GM18526 (cell line): ENCODE results near the gene WNT1.
A peak's percentile ranks its signal among the peaks of the same experiment; 100 is the strongest.

Experiments
- POLR2A ChIP-seq: IDR thresholded peaks from 3 replicates; pipeline ENCODE4 v1.6.1; 2011; ENCODE audit not compliant: insufficient read length; ENCODE audit errors: extremely low read depth

WNT1 gene

DNA sequence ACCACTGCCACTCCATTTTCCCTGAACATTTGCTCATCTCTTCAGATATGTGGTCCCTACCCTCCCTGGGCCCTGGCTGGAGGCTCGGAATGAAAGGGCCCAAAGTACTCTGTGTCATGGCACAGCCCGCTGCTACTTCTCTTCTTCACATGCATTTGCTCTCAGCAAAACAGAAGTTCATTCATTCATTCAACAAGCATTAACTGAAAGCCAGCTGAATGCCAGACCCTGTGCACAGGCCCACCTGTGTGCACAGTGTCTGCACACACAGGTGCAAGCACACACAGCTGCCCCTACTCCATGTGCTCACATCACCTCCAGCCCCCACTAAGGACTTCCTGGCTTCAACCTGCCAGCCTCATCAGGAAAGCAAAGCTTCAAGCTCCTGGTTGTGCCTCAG is 7.8 kb downstream of the WNT1 start:
- no peak for TF ChIP-seq POLR2A

GRCh38 chr12:48986720-48987291 is 8.7 kb downstream of the WNT1 start:
- no peak for TF ChIP-seq POLR2A

DNA sequence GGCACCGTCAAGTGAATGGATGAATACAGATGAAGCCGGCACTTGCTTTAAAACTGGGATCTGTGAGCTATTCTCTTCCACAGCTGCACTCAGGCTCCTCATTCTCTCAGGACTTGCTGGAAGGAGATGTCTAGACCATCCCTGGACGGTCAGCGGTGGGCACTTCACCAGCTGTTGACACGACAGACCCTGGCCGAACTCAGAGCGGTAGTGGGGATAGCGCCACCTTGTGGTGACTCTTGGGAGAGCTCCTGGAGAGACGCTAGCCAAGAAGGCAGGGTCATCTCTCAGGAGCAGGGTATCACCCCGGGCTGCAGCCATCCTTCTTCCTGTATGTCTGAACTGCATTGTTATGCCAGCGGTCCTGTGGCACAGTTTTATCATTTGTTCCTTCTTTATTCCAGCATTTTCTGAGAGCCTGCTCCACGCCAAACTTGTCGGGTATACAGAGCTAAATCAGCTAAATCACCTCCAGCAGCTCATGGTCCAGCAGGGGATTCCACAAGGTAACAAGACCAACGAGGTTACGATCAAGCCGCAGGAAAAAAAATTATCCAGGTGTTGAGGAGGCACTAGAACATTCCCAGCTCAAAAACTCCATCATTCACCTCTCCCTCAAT is 10.0 kb downstream of the WNT1 start:
- TF ChIP-seq POLR2A: no peak

GRCh38 chr12:48990552-48990951 is 12.4 kb downstream of the WNT1 start:
- TF ChIP-seq POLR2A: no peak

- no peak for TF ChIP-seq POLR2A
These were observed 13.3 kb downstream of the WNT1 start for GRCh38 chr12:48991247-48992050.

DNA sequence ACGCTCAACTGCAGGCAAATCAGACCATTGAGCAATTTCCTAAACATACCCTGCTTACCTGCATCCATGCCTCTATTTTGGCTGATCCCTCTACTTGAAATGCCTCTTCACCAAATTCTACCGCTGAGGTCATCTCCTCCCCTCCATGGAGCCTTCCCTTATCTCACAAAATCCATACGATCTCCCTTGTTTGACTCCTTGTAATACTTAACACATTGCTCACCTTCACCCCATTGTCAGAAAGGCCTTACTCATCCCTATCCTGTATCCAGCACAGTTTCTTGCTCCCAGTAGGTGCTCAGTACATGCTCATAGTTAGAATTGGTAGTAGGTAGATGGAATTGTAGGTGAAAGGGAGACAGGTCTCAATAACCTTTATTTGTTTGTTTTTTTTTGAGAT is 15.7 kb downstream of the WNT1 start:
- no peak for TF ChIP-seq POLR2A

DNA sequence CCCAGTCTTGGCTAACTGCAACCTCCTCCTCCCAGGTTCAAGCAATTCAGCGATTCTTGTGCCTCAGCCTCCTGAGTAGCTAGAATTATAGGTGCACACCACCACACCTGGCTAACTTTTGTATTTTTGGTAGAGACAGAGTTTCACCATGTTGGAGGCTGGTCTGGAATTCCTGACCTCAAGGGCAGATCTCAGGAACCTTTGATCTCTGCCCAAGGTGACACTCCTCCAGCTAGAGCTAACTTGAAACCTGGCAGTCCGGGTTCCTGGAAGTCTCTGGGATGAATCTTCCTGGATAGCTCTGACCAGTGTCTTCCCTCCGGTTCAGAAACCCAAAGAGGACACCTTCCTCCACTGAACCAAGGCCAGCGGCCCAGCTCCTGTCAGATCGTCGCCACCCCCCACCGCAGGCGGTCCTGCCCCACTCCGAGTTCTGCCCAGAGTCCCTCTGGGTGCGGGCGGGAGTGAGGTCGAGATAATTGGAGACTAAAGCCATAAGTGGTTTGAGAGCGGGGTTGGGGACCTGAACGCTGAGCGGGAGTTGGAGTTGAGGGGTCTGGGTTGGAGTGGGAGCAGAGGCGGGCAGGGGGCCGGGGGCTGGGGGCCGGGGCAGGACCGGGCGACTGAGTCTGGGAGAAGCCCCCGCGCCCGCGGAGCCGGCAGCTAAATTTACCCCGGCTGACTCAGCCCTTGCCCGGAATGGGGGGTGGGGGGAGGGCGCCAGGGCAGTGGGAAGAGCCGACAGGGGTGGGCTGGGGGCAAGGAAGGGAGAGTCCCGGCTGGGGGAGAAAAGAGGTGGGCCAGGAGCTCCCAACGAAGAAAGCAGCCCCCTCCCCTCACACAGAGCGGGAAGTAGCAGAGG is 16.3 kb downstream of the WNT1 start:
- TF ChIP-seq POLR2A: no peak

- no peak for TF ChIP-seq POLR2A
These were observed 17.2 kb downstream of the WNT1 start for GRCh38 chr12:48995086-48995879.

DNA sequence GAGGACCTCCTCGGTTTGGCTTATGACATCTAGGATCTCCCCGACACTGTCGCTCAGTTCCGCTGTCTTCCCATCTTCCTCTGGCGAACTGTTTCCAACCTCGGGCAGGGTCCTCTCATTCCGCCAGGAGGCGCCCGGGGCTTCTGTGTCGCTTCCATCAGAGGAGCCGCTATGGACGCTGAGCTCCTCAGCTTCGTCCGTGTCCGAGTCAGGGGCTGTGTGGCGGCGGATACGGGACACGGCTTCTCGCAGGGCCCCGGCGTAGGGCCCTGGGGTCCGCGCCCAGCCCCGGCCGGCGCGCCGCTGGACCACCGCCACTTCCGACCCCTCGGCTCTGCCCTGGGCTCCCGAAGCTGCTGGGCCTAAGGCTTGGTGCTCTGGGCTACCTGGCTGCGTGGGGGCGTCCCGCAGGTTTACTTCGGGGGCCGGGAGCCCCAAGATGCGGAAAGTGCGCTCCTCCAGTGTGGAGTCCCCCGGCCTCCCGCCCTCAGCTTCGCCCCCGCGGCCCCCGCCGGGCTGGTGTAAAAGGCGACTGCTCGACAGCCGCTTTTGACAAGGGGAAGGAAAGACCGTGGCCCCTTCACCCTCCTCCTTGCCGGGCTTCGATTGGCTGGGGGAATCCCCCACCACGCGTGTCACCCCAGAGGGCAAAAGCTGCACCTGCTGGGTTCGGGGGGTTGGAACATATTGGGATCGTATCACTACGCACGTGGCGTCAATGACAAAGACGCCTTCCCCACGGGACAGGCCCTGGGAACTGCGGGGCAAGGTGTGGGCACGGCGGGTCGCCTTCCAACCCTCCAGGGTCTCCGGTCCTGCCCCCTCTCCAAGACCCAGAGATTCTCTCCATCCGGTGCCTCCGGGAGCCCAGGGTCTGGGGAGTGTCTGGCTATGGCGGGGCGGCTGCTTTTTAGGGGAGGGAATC is 18.9 kb downstream of the WNT1 start:
- TF ChIP-seq POLR2A: no peak

DNA sequence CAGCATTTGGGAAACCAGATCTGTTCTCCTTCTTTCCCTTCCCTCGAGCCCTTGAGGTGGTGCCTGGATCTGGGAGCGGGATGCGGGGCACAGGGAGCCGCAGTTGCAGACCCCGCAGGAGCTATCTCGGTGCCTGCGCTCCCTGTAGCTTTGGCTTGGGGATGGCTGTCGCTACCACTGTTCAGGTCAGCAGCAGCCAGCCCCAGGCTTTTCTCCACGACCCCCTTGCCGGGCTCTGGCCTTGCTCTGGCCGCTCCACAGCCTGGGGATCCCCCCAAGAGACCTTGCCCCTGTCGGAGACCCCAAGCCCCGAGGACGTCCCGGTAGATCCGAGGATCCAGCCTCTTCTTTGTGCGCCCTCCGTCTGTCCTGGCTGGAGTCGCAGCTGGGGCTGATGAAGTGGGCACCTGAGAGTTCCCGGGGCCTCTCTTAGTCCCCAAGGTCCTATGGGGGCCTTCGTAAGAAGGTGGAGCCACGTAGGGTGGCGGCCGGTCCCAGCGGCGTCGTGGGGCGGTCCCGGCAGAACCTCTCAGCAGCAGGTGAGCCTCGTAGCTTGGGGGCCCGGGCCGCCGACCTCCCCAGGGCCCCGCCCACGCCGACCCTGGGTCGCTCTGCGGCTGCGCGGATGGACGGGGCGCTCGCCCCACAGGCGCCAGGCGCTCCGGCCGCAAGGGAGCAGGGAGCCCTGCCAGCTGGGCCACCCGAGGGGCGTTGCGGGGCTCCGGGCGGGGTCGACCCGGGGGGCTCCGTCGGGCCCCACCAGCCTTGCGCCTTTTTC is 19.8 kb downstream of the WNT1 start:
- TF ChIP-seq POLR2A: peak; percentile 30

- no peak for TF ChIP-seq POLR2A
These were observed 20.6 kb downstream of the WNT1 start for GRCh38 chr12:48998497-48999353.
